ENCODE results near the gene RNASE11.

RNASE11 gene

DNA sequence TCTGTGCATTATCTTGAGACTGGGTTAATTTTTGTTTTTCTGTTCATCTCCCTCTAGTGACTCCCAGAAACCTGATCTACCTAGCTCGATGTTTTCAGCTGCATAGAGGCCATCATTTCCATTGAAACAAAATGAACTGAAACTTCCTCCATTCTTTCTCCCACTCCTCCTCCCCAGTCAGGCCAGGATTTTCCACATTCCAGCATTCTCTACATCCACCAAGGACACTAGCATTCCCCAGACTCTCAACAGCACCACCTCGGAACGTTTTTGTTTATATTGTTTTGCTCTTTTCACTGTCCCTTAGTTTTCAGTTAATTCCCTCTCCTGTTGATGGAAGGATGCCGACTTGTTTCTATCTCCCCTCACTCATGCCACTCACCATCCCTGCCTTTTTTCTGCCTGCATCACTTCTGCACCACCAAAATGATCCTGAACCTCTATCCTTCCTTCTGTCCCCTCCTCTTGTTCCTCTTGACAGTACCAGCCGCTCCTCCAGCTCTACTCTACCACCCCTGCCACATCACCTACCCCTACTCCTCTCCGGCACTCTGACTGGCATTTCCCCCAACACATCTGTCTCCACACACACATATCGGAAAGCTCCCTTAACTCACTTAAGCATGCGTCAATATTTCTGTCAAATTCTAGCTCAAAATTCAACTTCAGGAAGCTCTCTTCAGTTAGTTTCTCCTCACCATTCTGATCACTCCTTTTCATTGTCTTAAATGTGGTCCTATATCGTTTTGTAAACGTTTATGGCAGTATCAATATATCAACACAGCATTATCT, 40.5 kb upstream of the RNASE11 start:
- no peak for TF ChIP-seq CTCF (IDR thresholded peaks at IDR 0.05)

DNA sequence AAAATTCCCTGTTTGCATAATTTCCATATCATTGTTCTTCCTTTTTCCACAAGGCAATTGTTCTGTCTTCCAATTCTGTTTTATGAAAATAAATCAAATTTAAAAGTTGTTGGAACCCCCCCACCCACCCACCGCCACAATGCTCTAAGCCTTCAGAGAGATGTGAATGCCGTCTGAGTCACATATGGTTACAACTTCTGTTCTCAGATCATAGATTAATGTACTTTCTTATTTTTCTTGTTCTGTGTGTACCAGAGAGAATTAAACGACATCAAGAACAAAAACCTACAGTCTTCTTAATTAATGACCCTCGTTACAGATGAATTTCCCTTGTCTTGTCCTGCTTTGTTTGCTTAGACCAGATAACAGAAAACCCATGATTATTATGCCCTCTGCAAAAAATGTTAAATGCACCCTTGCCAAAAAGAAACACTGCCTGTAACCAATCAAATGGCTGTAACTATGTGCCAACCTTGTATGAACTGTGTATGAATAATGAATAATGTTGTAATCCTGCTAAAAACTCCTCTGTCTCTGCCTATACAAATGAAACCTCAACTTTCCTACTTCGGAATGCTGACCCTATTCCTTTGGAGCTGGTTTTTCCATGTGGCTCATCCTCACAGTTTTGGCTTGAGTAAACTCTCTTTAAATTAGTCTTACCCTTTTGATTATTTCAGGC, 39.7 kb upstream of the RNASE11 start:
- TF ChIP-seq CTCF (IDR thresholded peaks at IDR 0.05), result no peak

- no peak for TF ChIP-seq CTCF (IDR thresholded peaks at IDR 0.05)
Measured at GRCh38 chr14:20626274-20626673, 38.5 kb upstream of the RNASE11 start.

DNA sequence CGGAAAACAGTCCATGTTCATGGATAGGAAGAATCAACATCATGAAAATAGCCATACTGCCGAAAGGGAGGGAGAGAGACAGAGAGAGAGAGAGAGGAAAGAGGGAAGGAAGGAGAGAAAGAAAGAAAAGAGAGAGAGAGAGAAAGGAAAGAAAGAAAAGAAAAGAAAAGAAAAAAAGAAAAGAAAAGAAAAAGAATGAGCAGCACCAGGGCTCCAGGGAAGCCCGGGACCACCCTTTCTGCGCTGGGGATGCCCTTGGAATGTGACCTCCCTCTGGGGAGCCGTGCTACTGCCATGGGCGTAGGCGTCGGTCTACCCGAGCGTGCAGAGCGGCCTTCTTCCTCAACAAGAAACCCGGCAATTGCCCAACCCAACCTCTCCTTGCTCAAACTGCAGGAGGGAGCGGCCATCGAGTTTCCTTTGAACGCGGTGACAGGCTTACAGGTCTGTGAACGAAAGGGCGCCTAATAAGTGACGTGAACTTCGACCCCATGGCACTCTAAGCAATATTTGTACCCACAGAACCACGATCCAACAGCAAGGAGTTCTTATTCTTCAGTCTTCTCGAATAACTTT, 36.8 kb upstream of the RNASE11 start:
- TF ChIP-seq CTCF (IDR thresholded peaks at IDR 0.05), result no peak

- TF ChIP-seq CTCF (IDR thresholded peaks at IDR 0.05), result no peak
Measured at GRCh38 chr14:20623798-20624197, 36.0 kb upstream of the RNASE11 start.

DNA sequence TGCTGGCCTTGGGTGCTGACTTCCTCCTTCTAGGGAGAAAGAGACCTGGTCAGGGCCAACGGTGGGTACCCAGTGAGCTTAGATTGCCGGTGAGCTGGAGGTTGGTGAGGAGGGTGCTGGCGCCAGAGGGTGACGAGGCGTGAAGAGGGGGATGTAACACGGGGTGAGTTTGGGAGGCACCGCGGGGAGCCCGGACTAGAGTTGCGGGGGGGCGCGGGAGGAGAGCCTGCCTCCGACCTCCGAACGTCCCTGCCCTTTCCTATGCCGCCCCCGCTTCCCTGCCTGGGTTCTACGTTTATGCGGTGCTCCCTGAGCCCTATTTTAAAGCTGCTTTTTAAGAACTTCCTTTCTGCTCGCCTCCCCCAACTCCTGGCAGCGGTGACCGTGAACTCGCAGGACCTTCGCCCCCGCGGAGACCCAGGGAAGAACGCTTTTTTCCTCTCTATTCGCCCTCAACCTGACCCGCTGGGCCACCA, 35.1 kb upstream of the RNASE11 start:
- no peak for TF ChIP-seq CTCF (IDR thresholded peaks at IDR 0.05)

DNA sequence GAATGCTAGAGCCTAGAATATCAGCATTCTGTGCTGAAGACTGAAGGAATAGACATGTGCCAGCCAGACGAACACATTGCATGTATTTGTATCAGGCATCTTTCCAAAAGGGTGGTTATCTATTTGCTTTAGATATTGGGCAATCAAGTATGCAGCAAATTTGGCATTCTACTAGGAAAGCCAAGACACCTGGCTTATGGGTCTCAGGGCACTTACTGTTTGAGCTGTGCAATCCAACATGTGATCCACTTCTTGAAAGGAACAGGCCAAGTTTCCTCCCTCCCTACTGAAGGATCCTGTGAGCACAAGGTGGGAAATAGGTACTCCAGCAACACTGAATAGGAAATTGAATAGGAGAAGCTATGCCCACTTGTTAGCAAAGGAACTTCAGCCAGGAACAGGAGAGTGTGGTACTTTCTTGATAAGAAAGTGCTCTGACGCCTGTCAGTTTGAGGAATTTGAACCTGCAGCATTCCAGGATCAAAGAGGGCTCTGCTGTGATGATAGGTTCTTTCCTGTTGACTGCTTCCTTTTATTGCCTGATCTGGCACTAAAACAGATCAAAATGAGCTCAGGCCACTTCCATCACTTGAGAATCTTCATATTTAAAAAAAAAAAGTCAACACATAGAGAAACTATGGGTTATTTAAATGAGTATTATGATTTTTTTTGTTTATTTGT, 33.1 kb upstream of the RNASE11 start:
- no peak for TF ChIP-seq CTCF (IDR thresholded peaks at IDR 0.05)
